GM12801 (cell line): ENCODE data around the gene ISYNA1.

ENCODE experiments used
- CTCF ChIP-seq: IDR thresholded peaks from one replicate; pipeline ENCODE4 v1.5.1; 2011; ENCODE audit warnings: control low read depth; ENCODE audit not compliant: insufficient read length; ENCODE audit errors: extremely low read depth

The ISYNA1 gene

DNA sequence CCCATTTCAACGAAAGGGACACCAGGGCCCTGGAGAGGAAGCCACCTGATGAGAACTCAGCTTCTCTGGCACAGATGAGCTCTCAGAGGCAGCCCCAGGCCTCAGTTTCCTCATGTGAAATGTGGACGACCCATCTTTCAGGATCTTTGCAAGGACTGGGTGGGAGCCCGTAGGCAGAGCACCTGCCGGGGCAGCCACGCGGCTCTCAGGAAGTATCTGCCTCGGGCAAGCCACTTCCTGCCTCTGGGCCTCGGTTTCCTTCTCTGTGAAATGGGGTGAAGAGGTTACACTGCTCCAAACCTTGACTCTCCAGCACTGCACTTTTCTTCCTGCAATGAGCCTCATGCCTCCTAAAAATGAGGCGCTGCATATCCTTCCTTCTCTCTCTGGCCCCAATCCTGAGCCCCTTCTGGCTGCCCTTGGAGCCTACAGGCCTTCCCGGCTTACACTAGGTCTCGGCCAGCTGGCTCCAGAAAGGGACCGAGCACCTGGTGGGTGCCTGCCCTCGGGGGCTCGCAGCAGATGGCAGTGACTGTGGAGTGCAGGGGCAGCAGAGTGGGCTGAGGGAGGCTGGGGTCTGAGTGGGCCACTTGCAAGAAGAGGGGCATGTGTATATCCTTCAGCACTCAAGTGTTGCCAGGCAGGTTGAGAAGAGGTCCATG lies 15.3 kb downstream of the ISYNA1 start:
- TF ChIP-seq CTCF: no peak

DNA sequence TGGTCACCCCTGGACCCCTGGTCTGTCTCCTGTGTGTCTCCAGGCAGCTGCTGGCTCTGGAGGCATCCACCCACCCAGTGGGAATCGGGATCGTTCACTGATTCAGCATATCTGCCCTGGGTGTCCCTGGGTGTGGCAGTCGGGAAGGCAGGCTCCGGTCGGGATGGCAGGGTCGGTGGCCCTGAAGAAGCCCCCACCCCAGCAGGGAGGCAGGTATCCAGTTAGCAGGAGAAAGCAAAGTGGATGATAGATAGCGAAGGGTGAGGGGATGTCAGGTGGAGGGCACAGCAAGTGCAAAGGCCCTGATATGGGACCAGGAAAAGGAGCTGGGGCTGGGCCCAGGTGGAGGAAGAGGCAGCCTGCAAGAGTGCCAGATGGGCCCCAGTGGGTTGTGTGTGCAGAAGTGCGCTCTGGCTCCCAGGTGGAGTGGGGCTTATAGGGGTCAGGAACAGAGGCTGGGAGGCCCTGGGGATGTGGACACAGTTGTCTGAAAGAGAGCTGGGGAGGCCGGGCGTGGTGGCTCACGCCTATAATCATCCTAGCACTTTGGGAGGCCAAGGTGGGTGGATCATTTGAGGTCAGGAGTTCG lies 16.5 kb downstream of the ISYNA1 start:
- TF ChIP-seq CTCF: no peak

GRCh38 chr19:18420930-18421329 lies 17.0 kb downstream of the ISYNA1 start:
- TF ChIP-seq CTCF: no peak

GRCh38 chr19:18419699-18420460 lies 18.1 kb downstream of the ISYNA1 start:
- TF ChIP-seq CTCF: no peak

- no peak for TF ChIP-seq CTCF
Measured at GRCh38 chr19:18419195-18419698, 18.7 kb downstream of the ISYNA1 start, which contains the start of gene SSBP4. Gene SSBP4, plus strand, starts transcription at chr19:18419398. Its CDS starts 251 bp downstream, at chr19:18419649.

DNA sequence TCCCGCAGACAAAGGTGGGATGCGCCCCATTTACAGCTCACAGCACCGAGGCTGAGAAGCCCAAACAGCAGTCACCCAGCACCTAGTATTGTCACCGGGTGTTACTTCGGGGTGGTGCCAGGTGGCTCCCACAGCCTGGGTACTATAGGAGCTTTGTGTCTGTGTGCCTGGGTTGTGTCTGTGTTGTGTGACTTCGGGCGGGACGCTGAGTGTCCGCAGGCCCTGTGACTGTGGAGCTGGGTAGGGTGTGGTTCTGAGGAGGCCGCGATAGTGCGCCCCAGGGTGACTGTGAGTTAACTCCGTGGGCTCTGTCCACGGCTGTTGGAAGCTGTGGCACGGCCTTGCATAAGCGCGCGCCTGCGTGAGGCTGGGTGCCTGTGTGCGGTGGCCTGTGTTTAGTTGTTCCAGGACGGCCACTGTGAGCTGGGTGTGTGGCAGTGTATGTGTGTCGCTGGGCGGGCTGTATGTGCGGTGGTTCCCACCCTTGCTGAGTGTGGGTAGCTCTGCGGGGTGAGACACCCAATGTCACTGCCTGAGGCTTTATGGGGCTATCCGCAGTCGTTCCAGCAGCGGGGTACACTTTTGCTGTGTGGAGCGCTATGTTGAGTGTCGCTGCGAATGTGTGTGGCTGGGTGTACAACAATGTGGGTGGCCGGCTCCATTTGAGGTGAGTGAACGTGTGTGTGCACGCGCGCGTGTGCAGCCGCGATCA lies 19.3 kb downstream of the ISYNA1 start:
- TF ChIP-seq CTCF: no peak

GRCh38 chr19:18418029-18418482 lies 19.9 kb downstream of the ISYNA1 start:
- TF ChIP-seq CTCF: no peak
